VCaP (cell line): ENCODE measurements around the gene MGAT5B.

Experiments
- H3K27ac ChIP-seq: fragments of 450-650 bp; 2 replicates; pipeline ENCODE4 v1.5.1; 2017
- CTCF ChIP-seq: fragments of 450-650 bp; conservative IDR thresholded peaks from 2 replicates; pipeline ENCODE4 v1.5.1; 2017; ENCODE audit warnings: mild to moderate bottlenecking, moderate library complexity

The MGAT5B gene

GRCh38 chr17:76897023-76897422 is 28.8 kb downstream of the MGAT5B start:
- no peak overlapping the region for H3K27ac ChIP-seq
- TF ChIP-seq CTCF: no peak

DNA sequence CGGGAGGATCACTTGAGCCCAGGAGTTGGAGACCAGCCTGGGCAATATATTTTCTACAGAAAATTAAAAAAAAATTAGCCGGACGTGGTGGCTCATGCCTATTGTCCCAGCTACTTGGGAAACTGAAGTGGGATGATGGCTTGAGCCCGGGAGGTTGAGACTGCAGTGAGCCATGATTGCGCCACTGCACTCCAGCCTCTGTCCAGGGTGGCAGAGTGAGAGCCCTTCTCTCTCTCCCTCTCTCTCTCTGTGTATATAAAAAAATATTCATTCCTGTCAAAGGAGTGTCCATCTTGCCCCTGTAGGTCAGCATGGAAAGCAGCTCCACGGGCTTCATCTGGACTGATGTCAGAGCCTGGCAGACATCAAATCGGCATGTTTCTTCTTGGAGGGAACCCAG is 31.2 kb downstream of the MGAT5B start:
- no peak for TF ChIP-seq CTCF
- peak overlapping the region; percentile 98; the same call in 1 of the 2 replicates for H3K27ac ChIP-seq

GRCh38 chr17:76900723-76901122 is 32.5 kb downstream of the MGAT5B start:
- H3K27ac ChIP-seq: peak overlapping the region; percentile 98
- TF ChIP-seq CTCF: no peak

- peak overlapping the region; percentile 98 for H3K27ac ChIP-seq
- no peak for TF ChIP-seq CTCF
These were observed 33.5 kb downstream of the MGAT5B start for GRCh38 chr17:76901542-76902197.

DNA sequence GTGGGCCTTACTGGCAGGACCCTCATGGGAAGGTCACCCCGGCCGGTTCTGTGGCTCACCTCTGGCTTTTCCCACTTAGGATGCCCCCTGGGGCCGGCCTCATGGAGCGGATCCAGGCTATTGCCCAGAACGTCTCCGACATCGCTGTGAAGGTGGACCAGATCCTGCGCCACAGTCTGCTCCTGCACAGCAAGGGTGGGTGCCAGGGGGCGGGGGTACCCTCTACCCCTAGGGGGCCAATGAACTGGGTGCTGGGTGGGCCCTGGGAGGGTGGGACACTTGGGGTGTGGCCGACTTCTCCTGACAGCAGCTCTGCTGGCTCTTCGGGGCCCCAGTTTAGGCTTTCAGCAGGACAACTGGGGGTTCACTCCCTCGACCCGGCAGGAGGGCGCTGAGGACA is 34.3 kb downstream of the MGAT5B start:
- H3K27ac ChIP-seq: peak overlapping the region; percentile 98
- no peak for TF ChIP-seq CTCF

GRCh38 chr17:76903631-76904030 is 35.4 kb downstream of the MGAT5B start:
- peak overlapping the region; percentile 98; the same call in 1 of the 2 replicates for H3K27ac ChIP-seq
- no peak for TF ChIP-seq CTCF

- no peak for TF ChIP-seq CTCF
- H3K27ac ChIP-seq: peak overlapping the region; percentile 98; the same call in 1 of the 2 replicates
These were observed 35.9 kb downstream of the MGAT5B start for GRCh38 chr17:76904116-76904515.
